GM21423 (cell line): Measurements from ENCODE around the gene PEMT.

Source experiments
- ATAC-seq: cut with Tn5 transposase; IDR thresholded peaks from one replicate; pipeline ENCODE4 v1.9.1; 2021; ENCODE audit warnings: mild to moderate bottlenecking, moderate library complexity; ENCODE audit not compliant: unreplicated experiment

Gene PEMT

GRCh38 chr17:17515934-17516930 is 75.3 kb downstream of the PEMT start:
- ATAC-seq, result no peak

GRCh38 chr17:17514993-17515933 is 76.2 kb downstream of the PEMT start:
- no peak for ATAC-seq

GRCh38 chr17:17514361-17514992 is 77.0 kb downstream of the PEMT start:
- ATAC-seq, result no peak

GRCh38 chr17:17513626-17514025 is 77.9 kb downstream of the PEMT start:
- no peak for ATAC-seq

DNA sequence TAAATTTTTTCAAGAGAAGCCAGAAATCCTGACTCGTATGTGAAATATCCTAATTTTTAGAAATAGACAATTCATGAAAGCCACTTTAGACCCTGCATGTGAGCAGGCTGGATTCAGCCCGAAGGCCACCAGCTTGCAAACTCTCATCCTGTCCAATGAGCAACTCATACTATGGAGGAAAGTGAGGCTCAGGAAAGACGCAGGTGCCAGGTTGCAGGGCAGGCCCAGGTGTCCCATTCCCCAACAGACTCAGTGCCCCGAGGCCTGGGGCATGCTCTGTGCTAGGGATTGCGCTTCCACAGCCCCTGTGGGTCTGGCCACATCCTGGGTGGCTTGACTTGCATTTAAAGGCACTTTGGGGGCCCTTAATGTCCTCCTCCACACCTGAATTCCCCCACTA is 78.6 kb downstream of the PEMT start:
- no peak for ATAC-seq

DNA sequence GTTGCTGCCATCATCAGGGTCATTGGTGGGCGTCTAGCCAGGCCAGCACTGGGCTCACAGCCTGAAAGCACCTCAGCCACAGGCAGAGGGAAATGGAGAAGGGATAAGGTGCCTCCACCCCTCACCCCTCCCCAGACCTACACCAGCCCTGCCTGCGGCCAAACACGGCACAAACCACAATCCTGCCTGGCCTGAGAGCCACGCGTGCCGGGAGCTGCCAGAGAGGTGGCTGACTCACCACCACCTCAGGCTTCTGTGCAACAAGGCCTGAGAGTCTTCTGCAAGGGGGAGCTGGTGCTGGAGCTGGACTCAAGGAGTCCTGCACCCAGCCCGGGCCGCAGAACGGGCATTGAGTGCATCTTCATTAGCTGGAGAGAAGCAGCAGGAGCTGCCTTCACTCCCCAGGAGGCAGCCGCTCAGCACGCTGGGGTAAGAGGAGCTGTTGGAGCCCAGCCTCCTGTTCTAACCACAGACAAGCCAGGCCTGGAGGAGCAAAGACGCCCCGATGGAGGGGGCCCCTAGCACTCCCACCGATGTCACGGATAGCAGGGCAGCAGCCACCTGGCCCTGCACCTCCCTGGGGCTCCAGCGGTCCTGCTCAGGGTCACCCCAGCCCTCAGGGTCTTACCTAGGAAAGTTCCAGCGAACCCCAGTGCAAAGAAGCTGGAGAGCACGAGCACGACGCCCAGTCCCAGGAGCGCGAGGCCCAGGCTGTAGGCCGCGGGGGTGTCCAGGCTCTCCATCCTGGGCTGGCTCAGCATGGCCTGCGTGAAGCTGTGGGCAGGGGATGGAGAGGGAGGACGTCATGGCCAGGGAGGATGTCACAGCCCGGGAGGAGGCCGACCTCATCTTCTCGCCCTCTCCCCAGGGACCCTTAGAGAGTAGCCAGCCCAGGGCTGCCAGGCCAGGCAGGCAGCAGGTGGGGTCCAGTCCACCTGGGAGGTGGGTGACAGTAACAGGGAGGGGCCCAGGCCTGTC is 79.3 kb downstream of the PEMT start:
- no peak for ATAC-seq

- no peak for ATAC-seq
Measured at GRCh38 chr17:17511293-17511741, 80.2 kb downstream of the PEMT start.

GRCh38 chr17:17510456-17511292 is 80.8 kb downstream of the PEMT start:
- no peak for ATAC-seq

- no peak for ATAC-seq
Measured at GRCh38 chr17:17509601-17510425, 81.7 kb downstream of the PEMT start.

GRCh38 chr17:17508646-17509591 is 82.6 kb downstream of the PEMT start:
- no peak for ATAC-seq

DNA sequence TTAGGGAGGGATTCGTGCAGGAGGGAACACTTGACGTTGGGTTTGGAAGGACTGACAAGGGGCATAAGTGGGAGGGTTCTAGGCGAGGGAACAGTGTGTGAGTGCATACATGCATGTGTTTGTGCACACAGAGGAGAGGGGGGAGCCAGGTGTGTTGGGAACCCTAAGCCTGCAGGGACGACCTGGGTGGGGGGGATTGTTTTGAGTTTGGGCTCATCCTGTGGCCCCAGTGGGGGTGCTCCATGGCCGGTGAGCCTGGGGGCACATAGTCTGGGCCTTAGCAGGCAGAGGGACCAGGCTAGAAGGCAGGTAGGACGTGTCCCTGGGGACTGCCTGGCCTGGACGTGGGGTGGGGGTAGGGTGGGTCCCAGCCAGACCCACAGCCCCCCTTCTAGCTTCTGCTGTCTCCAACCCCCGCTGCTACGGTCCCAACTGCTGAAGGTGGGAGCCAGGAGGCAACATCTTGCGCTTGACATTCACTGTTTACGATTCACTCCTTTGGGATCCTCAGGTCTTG is 83.4 kb downstream of the PEMT start:
- no peak for ATAC-seq

GRCh38 chr17:17507465-17508011 is 84.0 kb downstream of the PEMT start:
- no peak for ATAC-seq

DNA sequence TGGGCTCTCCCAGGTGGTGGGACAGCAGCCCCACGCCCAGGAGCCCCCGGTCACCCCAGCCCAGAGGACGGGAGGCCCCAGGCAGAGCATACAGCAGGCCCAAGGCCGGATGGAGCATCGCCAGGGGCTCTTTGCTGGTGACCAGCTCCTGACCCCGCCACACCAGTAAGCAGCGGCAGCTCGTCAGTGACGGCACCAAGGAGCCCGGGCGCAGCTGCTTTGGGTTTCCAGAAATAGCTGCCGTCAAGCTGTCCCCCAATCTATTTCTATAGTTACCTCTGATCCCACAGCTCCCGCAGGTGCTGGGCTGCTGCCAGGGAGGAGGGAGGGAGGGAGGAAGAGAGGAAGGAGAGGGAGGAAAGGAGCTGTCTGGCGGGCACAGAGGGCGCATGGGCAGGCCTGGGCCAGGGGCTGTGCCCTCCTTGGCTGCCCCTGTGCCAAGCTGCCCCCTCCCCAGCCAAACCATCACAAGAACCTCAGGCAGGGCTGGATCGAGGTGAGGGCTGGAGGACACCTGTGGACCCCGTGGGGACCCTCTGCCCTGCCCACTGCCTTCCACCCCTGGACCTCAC is 84.5 kb downstream of the PEMT start:
- no peak for ATAC-seq

DNA sequence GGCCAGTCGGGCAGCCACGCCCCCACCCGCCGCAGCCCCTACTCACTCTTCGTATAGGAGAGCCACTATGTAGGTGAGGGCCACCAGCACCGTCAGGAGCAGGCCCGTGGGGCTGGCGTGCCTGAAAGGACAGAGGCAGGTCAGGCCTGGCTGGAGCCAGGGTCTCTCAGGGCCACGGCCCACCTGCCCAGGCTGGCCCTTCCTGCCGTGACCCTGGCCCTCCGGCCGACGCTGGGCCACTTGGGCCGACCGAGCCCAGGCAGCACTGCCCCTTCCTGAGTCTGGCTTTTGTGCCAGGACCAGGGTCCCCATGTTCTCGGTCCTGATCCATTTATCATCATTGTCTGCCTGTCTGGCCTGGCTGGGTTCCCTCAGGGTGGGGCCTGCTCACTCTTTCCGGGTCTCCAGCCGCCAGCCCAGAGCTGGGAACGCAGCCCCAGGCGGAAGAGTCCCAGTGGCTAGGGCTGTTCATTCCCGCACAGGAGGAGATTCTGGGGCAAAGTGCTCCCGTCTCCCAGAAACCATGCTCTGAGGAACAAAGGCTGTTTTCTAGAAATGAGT is 85.2 kb downstream of the PEMT start:
- ATAC-seq, result no peak

DNA sequence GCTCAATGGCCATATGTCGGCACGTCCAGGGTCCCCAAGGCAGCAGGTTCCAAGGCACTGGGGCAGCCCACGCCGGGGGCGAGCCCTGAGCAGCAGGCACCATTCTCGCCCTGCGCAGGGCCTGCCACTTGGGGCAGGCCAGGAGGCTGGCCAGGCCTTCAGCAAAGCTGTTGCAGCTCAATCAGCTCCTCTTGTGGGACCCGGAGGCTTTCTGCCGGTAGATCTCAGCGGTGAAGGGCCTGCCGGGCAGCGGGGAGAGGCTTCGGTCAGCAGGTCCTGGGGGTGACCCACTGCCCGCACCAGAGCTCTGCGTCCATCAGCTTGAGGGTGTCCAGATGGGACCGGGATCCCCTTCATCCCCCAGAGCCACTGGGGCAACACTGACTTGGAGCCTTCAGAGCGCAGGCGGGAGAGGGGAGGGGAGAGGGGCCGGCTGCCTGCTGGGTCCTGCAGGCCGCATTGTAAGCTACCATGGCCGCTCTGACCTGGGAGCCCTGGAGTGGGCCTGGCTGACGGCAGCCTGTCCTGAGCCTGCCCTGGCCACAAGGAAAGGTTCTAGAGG is 85.8 kb downstream of the PEMT start:
- ATAC-seq, result no peak
